Esophagus muscularis mucosa (tissue), 4 donors: ENCODE measurements around the gene HOXB5.

ENCODE experiments used
- EP300 ChIP-seq: sonication (generic); formaldehyde crosslinking; IDR thresholded peaks from one replicate; pipeline ENCODE4 v1.6.1; 2017; ENCODE audit warnings: antibody characterized with exemption
- POLR2A ChIP-seq: fragments of 450-650 bp; IDR thresholded peaks from one replicate; pipeline ENCODE4 v1.6.1; 2017; ENCODE audit warnings: antibody characterized with exemption, moderate library complexity, mild to moderate bottlenecking, low read depth
- POLR2AphosphoS5 ChIP-seq, 2 donors: sonication (generic); formaldehyde crosslinking; IDR thresholded peaks; one replicate each; pipeline ENCODE4 v1.6.1; 2017; ENCODE audit warnings: antibody characterized with exemption in 2 of 2
- TF ChIP-seq, protein P1 (sequence below), 3 experiments: fragments of 200-600 bp in 2 of 3; fragments of 450-650 bp in 1 of 3; sonication (generic) in 2 of 3; IDR thresholded peaks; one replicate each; pipeline ENCODE4 v1.5.1; 2017 to 2019; ENCODE audit warnings: antibody characterized with exemption in 3 of 3, mild to moderate bottlenecking in 2 of 3, moderate library complexity in 1 of 3

DNA sequence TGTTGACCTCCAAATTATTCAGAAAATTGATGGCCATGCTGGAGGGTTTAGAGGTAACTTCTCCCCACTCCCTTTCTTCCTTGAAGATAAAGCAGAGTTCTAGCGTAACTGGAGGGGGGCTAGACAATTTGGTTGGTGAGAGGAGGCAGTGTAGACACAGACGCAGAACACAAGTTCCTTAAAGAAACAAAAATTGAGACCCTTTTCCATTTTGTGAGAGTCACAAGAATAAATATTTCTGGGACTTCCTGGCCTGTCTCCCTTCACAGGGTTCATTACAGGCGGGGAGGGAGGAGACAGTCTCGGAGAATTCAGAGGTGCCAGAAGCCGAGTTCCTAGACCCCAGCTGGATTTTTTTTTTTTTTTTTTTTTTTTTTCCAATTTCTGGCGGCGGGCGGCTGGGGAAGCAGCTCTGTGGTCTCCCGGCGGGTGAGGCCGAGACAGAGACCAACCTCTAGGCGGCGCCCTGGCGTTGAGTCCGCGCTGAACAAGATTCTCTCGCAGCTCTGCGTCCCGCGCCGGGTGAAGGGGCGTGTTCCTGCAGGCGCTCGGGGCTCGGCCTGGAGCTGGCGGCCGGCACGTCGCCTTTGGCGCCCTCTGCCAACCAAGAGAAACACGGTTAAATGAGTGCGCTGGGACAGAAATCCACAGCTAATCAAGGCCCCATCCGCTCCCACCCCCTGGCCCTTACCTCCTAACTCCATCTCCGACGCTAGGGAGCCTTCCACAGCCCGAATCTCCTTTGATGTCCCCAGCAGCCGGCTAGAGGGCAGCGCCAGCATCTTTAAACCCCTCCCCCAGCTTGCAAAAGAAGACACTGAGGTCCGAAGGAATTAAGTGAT, 42.8 kb upstream of the HOXB5 start:
- TF ChIP-seq, protein P1, sequence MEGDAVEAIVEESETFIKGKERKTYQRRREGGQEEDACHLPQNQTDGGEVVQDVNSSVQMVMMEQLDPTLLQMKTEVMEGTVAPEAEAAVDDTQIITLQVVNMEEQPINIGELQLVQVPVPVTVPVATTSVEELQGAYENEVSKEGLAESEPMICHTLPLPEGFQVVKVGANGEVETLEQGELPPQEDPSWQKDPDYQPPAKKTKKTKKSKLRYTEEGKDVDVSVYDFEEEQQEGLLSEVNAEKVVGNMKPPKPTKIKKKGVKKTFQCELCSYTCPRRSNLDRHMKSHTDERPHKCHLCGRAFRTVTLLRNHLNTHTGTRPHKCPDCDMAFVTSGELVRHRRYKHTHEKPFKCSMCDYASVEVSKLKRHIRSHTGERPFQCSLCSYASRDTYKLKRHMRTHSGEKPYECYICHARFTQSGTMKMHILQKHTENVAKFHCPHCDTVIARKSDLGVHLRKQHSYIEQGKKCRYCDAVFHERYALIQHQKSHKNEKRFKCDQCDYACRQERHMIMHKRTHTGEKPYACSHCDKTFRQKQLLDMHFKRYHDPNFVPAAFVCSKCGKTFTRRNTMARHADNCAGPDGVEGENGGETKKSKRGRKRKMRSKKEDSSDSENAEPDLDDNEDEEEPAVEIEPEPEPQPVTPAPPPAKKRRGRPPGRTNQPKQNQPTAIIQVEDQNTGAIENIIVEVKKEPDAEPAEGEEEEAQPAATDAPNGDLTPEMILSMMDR (IDR thresholded peaks at IDR 0.05), result peak in 2 of 3 experiments; percentile 15 to 45
- no peak for TF ChIP-seq POLR2A
- TF ChIP-seq EP300, result no peak
- no peak for TF ChIP-seq POLR2AphosphoS5 (IDR thresholded peaks at IDR 0.05)
